ENCODE data around the gene NHLRC1.

Gene NHLRC1

GRCh38 chr6:18117136-18117535 lies 5.3 kb downstream of the NHLRC1 start:
- no peak for TF ChIP-seq ZFX (IDR thresholded peaks at IDR 0.05; ENCODE audit: borderline replicate concordance)
- no peak for TF ChIP-seq CTCF (IDR thresholded peaks at IDR 0.05)
- H3K27ac ChIP-seq, result no peak overlapping the region

- TF ChIP-seq ZFX (IDR thresholded peaks at IDR 0.05; ENCODE audit: borderline replicate concordance) (no peak), CTCF (IDR thresholded peaks at IDR 0.05) (no peak)
These were observed 7.1 kb downstream of the NHLRC1 start for GRCh38 chr6:18115356-18115755.

GRCh38 chr6:18110162-18110561 lies 12.3 kb downstream of the NHLRC1 start:
- H3K27ac ChIP-seq, result no peak overlapping the region
- TF ChIP-seq ZFX (IDR thresholded peaks at IDR 0.05; ENCODE audit: borderline replicate concordance) (no peak), CTCF (IDR thresholded peaks at IDR 0.05) (no peak)

More at GRCh38 chr6:18115356-18115755, 7.1 kb downstream of the NHLRC1 start:
- no peak overlapping the region for H3K27ac ChIP-seq

GRCh38 chr6:18107061-18107460 lies 15.4 kb downstream of the NHLRC1 start:
- no peak for TF ChIP-seq ZFX (IDR thresholded peaks at IDR 0.05; ENCODE audit: borderline replicate concordance)
- TF ChIP-seq CTCF (IDR thresholded peaks at IDR 0.05), result no peak
- no peak overlapping the region for H3K27ac ChIP-seq

GRCh38 chr6:18102783-18103509 lies 19.5 kb downstream of the NHLRC1 start:
- TF ChIP-seq CTCF (IDR thresholded peaks at IDR 0.05) (no peak), ZFX (IDR thresholded peaks at IDR 0.05; ENCODE audit: borderline replicate concordance) (no peak)
- H3K27ac ChIP-seq, result no peak overlapping the region

GRCh38 chr6:18101873-18102272 lies 20.6 kb downstream of the NHLRC1 start:
- no peak for TF ChIP-seq ZFX (IDR thresholded peaks at IDR 0.05; ENCODE audit: borderline replicate concordance)
- no peak for TF ChIP-seq CTCF (IDR thresholded peaks at IDR 0.05)
- H3K27ac ChIP-seq, result no peak overlapping the region

GRCh38 chr6:18101271-18101670 lies 21.2 kb downstream of the NHLRC1 start:
- no peak overlapping the region for H3K27ac ChIP-seq
- no peak for TF ChIP-seq ZFX (IDR thresholded peaks at IDR 0.05; ENCODE audit: borderline replicate concordance)
- TF ChIP-seq CTCF (IDR thresholded peaks at IDR 0.05), result no peak

All from 22Rv1 (cell line).